Measurements from ENCODE around the gene UNC79.

DNA sequence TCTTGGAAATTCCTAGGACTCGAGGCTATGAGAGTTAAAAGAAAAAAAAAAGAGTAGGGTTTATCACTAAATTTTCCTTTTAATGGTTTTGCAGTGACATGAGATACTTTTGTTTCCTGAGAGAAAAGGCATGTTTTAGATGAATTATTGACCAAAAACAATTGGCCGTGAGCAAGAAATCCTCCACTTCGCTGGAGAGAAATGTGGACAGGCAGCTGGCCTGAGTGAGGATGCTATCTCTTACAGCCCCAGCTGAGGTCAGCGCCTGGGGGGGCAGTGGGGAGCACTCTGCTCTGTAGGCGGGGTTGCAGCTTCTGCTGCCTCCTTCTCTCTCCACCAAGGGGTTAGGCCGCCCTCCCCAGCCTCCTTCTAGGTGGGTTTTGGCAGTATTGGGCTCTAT, 302.9 kb downstream of the UNC79 start:
- no peak for TF ChIP-seq CTCF (IDR thresholded peaks at IDR 0.05)
- no peak for TF ChIP-seq EP300 (IDR thresholded peaks at IDR 0.05)
- TF ChIP-seq POLR2A (IDR thresholded peaks at IDR 0.05) = no peak
